Ishikawa (cell line): ENCODE data around the gene AK9.

Source experiments
- CEBPB ChIP-seq: IDR thresholded peaks from 2 replicates; pipeline ENCODE4 v1.6.1; 2012
- CREB1 ChIP-seq: IDR thresholded peaks from 2 replicates; pipeline ENCODE4 v1.6.1; 2012; ENCODE audit warnings: low read depth
- EGR1 ChIP-seq: IDR thresholded peaks from 2 replicates; pipeline ENCODE4 v1.6.1; 2012
- EP300 ChIP-seq: IDR thresholded peaks from 2 replicates; pipeline ENCODE4 v1.6.1; 2012; ENCODE audit warnings: borderline replicate concordance
- FOXM1 ChIP-seq: IDR thresholded peaks from 2 replicates; pipeline ENCODE4 v1.6.1; 2012; ENCODE audit warnings: low read depth, borderline replicate concordance
- NFIC ChIP-seq: IDR thresholded peaks from 2 replicates; pipeline ENCODE4 v1.6.1; 2012
- RAD21 ChIP-seq: IDR thresholded peaks from 2 replicates; pipeline ENCODE4 v1.6.1; 2012; ENCODE audit warnings: low read depth
- TAF1 ChIP-seq: IDR thresholded peaks from 2 replicates; pipeline ENCODE4 v1.6.1; 2012; ENCODE audit warnings: low read depth, mild to moderate bottlenecking
- TCF12 ChIP-seq: IDR thresholded peaks from 2 replicates; pipeline ENCODE4 v1.6.1; 2012; ENCODE audit warnings: low read depth
- TEAD4 ChIP-seq: IDR thresholded peaks from 2 replicates; pipeline ENCODE4 v1.6.1; 2012
- YY1 ChIP-seq: IDR thresholded peaks from 2 replicates; pipeline ENCODE4 v1.6.1; 2012; ENCODE audit warnings: low read depth
- ZBTB7A ChIP-seq: IDR thresholded peaks from 2 replicates; pipeline ENCODE4 v1.6.1; 2012; ENCODE audit warnings: low read depth
- TF ChIP-seq, protein P1 (sequence below): IDR thresholded peaks from 2 replicates; pipeline ENCODE4 v1.6.1; 2012; ENCODE audit warnings: low read depth, mild to moderate bottlenecking
- TF ChIP-seq, protein P2 (sequence below): IDR thresholded peaks from 2 replicates; pipeline ENCODE4 v1.6.1; 2012
- TF ChIP-seq, protein P3 (sequence below): IDR thresholded peaks from 2 replicates; pipeline ENCODE4 v1.6.1; 2012

Gene AK9

DNA sequence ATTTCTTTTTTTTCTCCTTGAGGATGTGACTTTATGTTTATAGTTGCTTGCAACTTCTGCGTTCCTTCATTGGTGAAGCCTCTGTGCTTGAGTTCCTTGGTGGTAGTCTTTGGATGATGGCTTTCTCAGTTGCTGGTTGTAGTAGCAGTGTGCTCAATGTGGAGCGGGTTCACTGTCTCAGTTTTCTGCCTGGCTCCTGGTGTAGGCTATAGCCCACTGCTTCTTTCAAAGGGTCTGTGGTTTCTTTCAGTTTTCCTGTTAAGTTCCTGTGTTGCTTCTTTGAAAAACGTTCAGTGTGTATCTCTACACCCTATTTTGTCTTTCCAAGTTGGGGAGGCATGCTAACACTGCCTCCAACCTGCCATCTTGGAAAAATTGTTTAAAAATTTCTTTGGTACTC is 174.1 kb downstream of the AK9 start:
- TF ChIP-seq FOXM1: no peak
- TF ChIP-seq, protein P1, sequence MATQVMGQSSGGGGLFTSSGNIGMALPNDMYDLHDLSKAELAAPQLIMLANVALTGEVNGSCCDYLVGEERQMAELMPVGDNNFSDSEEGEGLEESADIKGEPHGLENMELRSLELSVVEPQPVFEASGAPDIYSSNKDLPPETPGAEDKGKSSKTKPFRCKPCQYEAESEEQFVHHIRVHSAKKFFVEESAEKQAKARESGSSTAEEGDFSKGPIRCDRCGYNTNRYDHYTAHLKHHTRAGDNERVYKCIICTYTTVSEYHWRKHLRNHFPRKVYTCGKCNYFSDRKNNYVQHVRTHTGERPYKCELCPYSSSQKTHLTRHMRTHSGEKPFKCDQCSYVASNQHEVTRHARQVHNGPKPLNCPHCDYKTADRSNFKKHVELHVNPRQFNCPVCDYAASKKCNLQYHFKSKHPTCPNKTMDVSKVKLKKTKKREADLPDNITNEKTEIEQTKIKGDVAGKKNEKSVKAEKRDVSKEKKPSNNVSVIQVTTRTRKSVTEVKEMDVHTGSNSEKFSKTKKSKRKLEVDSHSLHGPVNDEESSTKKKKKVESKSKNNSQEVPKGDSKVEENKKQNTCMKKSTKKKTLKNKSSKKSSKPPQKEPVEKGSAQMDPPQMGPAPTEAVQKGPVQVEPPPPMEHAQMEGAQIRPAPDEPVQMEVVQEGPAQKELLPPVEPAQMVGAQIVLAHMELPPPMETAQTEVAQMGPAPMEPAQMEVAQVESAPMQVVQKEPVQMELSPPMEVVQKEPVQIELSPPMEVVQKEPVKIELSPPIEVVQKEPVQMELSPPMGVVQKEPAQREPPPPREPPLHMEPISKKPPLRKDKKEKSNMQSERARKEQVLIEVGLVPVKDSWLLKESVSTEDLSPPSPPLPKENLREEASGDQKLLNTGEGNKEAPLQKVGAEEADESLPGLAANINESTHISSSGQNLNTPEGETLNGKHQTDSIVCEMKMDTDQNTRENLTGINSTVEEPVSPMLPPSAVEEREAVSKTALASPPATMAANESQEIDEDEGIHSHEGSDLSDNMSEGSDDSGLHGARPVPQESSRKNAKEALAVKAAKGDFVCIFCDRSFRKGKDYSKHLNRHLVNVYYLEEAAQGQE: no peak
- TF ChIP-seq, protein P2, sequence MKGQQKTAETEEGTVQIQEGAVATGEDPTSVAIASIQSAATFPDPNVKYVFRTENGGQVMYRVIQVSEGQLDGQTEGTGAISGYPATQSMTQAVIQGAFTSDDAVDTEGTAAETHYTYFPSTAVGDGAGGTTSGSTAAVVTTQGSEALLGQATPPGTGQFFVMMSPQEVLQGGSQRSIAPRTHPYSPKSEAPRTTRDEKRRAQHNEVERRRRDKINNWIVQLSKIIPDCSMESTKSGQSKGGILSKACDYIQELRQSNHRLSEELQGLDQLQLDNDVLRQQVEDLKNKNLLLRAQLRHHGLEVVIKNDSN: no peak
- TF ChIP-seq TCF12: no peak
- TF ChIP-seq TAF1: no peak
- no peak for TF ChIP-seq RAD21
- TF ChIP-seq CEBPB: no peak
- no peak for TF ChIP-seq NFIC

DNA sequence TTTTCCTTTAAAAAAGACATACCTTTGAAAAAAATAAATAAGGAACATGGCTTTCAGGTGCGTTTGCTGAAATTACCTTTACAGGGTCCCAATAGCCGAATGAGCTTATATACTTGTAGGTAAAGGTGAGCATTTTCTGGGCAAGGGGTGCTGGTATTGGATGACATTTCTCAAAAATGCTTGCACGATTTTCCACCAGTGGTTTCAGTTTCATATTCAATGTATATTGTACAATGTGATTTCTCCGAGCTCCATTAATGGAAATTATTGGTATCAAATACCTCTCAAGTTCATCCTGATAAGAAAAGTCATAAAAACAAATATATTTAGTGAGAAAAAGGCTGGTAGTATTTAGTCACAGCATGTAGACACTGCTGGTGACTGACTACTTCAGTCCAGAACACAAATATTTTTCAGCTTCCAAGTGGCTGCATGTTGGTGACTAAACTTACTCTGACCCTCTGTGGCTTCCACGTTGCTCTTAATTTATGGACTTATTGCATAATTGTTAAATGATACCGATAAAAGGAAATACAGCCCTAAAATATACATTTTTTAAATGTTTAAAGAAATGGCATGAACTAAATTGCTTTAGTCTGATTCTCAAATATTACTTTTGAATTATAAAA is 175.1 kb downstream of the AK9 start:
- TF ChIP-seq RAD21 (no peak), FOXM1 (no peak), NFIC (no peak), TAF1 (no peak), CEBPB (no peak), CREB1 (no peak), EGR1 (no peak), EP300 (no peak), TCF12 (no peak), TEAD4 (no peak), ZBTB7A (no peak), YY1 (no peak)
- TF ChIP-seq, protein P3, sequence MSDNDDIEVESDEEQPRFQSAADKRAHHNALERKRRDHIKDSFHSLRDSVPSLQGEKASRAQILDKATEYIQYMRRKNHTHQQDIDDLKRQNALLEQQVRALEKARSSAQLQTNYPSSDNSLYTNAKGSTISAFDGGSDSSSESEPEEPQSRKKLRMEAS: no peak
- TF ChIP-seq, protein P2: no peak
- TF ChIP-seq, protein P1: no peak

DNA sequence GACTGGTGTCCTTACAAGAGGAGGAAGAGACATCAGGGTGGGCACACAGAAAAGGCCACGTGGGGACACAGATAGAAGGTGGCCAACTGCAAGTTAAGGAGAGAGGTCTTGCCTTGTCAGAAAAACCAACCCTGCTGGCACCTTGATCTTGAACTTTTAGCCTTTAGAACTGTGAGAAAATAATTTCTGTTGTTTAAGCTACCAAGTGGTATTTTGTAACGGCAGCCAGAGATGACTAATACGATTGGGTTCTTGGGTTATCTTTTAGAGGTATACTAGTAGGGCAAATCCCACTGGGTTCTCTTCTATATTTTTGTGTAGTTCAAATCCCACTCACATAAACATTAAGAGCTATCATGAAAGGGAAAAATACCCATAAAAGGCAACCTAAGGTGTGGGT is 176.1 kb downstream of the AK9 start:
- TF ChIP-seq NFIC (no peak), CEBPB (no peak), TAF1 (no peak), EGR1 (no peak), TEAD4 (no peak), CREB1 (no peak), RAD21 (no peak), FOXM1 (no peak), ZBTB7A (no peak), YY1 (no peak)
- TF ChIP-seq, protein P1: no peak
- TF ChIP-seq, protein P3: no peak

DNA sequence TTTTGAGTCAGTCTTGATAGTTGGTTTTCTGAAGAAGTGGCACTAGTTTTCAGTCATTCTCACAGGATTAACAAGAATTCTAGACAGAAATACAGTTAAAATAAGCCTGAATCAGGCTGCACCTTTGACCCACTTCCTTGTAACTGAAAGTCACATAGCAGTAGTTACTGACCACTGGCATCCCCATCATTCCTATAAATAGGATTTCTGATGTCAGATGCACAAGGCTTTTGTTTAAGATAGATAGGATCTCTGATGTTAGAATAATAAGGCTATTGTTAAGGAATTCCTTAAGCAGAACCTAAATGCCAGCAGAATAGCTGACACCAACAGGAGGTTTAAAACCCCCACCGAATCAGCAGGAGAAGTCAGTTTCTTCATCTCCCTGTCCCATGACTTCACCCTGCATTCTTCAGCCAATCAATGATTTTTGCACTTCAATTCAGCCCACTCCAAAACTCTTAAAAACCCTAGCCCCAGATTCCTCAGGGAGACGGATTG is 177.4 kb downstream of the AK9 start:
- TF ChIP-seq TCF12 (no peak), ZBTB7A (no peak), NFIC (no peak), FOXM1 (no peak), CREB1 (no peak), TAF1 (no peak), YY1 (no peak), EGR1 (no peak), EP300 (no peak), TEAD4 (no peak), CEBPB (no peak), RAD21 (no peak)
- TF ChIP-seq, protein P2: no peak
- TF ChIP-seq, protein P1: no peak
- TF ChIP-seq, protein P3: no peak
